ENCODE data around the gene SYT8.
"Not testable (repeated sequence)": the region's sequence is repeated elsewhere in the genome, so short reads cannot be mapped to it uniquely, and the experiment has no call there.

Gene SYT8

DNA sequence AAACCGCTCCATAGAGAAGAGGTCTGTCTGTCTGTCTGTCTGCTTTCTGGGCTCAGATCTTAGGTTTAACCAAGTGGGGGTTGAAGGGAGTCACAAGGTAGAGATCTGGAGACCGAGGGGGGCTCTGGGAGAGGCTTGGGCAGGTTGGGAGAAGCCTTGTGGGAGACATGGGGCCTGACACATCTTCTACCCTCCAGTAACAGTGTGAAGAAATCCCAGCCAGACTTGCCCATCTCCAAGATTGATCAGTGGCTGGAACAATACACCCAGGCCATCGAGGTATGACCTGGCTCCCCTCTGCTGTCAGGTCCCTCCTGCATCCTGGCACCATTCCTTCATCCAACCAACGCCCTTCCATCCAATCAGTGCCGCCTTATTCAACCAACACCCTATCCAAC is 49.5 kb downstream of the SYT8 start:
- H3K27ac Mint-ChIP-seq = no peak overlapping the region
- no peak for DNase-seq
- H3K9me3 Mint-ChIP-seq = no peaks in the 10 kb centered on the region
- no peak for ATAC-seq
- H3K4me3 Mint-ChIP-seq = no peak overlapping the region
- H3K27me3 Mint-ChIP-seq = no peaks in the 10 kb centered on the region
- H3K4me1 Mint-ChIP-seq = peaks cover 48% of the 10 kb centered on the region

DNA sequence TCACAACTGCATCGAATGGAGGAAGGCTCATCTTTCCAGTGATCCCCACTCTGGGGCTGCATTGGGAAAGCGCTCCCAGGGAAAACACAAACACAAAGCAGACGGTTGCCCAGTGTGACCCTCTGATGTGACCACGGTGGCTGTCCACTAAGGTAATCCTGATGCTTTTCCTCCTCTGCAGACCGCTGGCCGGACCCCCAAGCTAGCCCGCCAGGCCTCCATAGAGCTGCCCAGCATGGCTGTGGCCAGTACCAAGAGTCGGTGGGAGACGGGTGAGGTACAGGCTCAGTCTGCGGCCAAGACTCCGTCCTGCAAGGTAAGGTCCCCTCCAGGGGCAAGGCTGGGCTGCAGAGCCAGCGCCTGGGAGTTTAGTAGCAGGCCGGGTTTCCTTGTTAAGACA is 51.8 kb downstream of the SYT8 start:
- DNase-seq, ATAC-seq: not testable (repeated sequence)

More for the DNA sequence above, 51.8 kb downstream of the SYT8 start:
- not testable (repeated sequence) for H3K27me3 Mint-ChIP-seq, H3K4me3 Mint-ChIP-seq, H3K27ac Mint-ChIP-seq, H3K9me3 Mint-ChIP-seq
- H3K4me1 Mint-ChIP-seq = peaks cover 49% of the 10 kb centered on the region
